Hematopoietic multipotent progenitor cell treated with erythropoietin and hydrocortisone succinate and interleukin-3 and kit ligand, for 15 days (in vitro differentiated cells): ENCODE data around the gene TLR2.

ENCODE experiments used
- DNase-seq: peaks from one replicate; pipeline ENCODE4 v3.0.0-alpha.2; 2015; ENCODE audit warnings: low spot score

The TLR2 gene, protein sequence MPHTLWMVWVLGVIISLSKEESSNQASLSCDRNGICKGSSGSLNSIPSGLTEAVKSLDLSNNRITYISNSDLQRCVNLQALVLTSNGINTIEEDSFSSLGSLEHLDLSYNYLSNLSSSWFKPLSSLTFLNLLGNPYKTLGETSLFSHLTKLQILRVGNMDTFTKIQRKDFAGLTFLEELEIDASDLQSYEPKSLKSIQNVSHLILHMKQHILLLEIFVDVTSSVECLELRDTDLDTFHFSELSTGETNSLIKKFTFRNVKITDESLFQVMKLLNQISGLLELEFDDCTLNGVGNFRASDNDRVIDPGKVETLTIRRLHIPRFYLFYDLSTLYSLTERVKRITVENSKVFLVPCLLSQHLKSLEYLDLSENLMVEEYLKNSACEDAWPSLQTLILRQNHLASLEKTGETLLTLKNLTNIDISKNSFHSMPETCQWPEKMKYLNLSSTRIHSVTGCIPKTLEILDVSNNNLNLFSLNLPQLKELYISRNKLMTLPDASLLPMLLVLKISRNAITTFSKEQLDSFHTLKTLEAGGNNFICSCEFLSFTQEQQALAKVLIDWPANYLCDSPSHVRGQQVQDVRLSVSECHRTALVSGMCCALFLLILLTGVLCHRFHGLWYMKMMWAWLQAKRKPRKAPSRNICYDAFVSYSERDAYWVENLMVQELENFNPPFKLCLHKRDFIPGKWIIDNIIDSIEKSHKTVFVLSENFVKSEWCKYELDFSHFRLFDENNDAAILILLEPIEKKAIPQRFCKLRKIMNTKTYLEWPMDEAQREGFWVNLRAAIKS

DNA sequence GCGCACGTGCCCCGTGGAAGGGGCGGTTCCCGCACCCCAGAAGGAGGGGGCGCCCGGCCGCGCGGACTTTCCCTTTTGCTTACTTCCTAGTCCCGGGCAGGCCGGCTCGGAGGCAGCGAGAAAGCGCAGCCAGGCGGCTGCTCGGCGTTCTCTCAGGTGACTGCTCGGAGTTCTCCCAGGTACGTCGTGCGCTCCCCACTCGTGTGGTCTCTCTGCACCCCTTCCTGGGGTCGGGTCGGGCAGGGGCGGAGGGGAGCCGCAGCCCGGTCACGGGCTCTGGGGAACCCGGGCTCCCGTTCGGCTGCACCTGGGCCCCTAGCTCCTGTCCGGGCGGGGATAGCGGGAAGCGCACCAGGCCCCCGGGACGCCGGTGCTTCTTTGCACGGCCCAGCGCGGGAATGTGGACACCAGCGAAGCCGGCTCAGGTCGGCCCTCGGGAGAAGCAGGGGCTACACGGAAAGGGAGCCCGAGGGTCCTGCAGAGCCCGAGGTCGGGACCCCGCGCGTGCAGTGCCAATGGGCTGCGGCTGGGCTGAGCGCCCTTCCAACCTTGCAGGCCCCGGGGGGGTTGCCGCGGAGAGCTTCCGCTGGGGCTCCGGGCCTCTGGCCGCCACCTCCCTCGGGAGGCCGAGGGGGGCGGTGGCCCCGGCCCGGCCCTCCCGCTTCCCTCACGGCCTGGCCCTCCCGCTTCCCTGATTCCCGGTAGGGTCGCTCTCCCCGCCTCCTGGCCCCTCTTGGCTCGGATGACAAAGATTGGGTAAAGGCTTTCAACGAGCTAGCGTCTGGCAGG is at the start of gene TLR2:
Gene TLR2 (plus strand): TSS at position 99 of the 789 bp plus-strand sequence. CDS start 18,628 bp downstream, outside the sequence.
- no peak for DNase-seq

DNA sequence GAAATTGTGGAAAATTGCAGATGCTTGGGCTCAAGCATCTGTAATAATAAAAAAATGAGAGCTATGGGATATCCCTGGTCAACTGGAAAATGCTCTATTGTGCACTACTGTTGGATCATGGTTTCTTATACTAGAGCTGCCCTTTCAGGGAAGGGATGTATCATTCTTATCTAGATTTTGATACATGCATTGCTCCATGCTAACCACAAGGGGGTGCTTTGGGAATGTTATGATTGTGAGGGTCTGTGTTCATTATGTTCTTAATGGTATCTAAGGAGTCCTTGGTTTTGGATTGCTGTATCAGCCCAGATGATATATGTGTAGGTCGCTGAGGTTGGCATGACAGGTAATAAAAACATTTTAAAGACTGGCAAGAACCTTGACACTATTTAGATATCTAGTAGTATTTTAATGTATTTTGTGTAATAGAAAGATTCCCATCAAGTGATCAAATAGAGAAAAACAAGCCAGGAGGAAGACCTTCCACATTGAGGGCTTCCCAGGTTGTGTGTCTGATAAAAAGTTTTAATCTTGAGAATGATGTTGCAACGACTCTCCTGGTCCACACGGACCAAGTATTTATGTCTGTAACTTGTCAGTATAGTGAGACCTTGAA is 49.2 kb upstream of the TLR2 start:
- DNase-seq: peak; percentile 47

DNA sequence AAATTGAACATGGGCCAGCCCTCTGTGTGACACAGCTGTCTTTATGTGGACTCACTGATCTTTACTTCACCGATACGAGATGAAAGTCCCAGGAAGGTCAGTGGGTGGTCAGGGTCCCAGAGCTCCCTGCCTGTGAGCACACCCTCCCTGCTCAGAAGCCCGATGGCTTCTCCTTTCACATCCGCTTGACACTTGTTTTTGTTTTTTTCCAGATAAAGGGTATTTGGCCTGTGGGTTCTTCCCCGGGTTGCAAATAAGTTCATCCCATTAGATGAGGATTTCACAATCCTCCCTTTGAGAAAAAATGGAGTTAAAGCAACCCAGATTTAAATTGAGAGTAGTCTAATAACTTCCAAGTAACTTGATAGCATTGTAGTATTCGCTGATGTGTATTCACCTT is 48.2 kb upstream of the TLR2 start:
- no peak for DNase-seq

DNA sequence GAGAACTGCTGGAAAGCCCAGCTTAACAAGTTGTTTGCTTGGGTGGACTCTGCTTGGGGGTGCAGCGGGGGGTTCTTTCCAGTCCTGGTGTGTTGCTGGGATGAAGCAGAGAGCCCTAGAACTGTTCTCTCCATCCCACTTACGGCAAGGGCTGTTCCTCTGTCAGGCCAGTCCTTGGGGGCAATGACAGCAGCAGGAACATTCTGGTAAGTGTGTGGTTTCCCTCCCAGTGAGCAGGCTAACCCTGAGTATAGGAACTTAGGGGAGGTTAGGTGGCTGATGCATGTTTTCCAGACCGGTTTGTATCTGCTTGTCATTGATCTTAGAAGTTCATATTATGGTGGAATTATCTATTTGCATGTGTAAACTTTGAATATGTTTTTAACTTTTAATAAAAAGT is 46.9 kb upstream of the TLR2 start:
- DNase-seq: no peak

DNA sequence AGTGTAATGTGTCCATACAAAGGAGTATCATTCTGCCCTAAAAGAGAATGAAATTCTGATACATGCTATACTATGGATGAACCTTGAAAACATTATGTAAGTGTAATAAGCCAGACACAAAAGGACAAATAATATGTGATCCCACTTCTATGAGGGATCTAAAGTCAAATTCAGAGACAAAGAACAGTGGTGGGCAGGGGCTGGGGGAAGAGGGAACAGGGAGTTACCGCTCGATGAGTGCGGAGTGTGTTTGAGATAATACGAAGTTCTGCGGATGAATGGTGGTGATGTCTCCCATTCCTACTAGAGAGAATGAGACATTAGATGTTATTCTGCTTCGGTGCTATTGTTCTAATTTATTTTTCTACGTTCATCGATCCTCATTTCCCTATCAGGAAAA is 46.1 kb upstream of the TLR2 start:
- no peak for DNase-seq

DNA sequence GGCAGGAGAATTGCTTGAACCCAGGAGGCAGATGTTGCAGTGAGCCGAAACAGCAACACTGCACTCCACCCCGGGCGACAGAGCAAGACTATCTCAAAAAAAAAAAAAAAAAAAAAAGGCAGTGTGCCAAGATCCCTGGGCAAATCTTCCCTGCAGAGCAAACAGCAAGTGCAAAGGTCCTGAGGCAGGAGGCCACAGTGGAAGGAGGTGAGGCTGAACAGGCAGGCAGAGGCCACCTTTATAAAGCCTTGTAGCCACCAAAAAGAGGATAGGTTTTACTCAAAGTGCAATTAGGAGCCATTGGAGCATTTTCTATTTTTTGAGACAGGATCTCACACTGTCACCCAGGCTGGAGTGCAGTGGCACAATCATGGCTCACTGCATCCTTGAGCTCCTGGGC is 45.1 kb upstream of the TLR2 start:
- no peak for DNase-seq

DNA sequence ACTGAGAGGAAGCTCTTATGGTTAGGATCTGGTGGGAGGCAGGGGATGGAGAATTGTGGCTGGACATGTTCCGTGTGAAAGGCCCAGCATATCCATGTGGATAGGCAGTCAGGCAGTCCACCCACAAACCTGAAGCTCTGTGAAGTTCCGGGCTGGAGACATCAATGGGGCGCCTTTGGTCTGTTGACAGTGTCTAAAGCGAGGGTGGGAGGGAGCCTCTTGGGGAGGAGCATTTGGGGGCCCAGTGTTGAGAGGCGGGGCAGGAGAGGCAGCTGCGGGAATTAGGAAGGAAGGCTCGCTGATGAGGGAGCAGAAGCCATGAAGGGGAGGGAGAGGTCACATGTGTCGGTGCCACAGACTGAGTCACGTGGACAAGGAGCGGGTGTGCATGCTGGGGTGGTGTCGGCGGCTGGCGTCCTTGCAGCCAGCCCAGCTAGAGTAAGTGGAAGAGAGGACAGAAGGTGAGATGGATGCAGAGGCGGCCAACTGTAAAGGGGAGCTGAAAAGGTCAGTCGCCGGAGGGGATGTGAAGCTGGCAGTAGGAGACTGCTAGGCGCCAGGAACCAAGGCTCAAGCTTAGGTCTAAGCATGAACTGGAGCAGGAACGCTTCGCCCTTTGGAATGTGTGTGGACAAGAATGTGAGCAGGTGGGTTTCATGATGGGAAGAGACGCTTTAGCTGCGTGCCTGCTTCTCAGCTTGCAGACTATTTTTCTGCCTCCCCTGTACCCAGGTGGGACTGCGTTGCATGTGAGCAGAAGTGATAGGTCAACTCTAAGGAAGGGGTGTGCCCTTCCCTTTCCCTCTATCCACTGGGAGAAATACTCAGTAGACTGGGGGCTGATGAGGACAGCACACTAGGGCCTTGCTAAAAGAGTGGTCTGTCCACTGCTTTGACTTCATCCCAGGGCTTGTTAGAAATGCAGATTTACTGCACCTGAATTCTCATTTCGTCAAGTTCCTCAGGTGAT is 44.0 kb upstream of the TLR2 start:
- DNase-seq: no peak

DNA sequence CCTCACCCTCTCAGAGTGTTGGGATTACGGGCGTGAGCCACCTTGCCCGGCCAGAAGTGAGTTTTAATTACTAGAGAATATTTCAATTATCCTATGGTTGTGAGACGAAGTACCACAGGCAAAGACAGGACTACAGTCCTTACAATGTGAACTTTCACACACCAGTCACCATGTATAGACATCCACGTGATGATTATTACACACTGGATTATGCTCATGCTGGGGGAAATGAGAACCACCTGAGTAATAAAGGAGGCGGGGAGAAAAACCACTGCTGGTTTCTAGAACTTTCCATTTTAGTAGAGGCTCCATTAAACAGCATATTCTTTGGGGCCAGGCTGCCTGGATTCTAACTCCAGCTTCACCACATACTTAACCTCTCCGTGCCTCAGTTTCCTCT is 42.5 kb upstream of the TLR2 start:
- DNase-seq: no peak

DNA sequence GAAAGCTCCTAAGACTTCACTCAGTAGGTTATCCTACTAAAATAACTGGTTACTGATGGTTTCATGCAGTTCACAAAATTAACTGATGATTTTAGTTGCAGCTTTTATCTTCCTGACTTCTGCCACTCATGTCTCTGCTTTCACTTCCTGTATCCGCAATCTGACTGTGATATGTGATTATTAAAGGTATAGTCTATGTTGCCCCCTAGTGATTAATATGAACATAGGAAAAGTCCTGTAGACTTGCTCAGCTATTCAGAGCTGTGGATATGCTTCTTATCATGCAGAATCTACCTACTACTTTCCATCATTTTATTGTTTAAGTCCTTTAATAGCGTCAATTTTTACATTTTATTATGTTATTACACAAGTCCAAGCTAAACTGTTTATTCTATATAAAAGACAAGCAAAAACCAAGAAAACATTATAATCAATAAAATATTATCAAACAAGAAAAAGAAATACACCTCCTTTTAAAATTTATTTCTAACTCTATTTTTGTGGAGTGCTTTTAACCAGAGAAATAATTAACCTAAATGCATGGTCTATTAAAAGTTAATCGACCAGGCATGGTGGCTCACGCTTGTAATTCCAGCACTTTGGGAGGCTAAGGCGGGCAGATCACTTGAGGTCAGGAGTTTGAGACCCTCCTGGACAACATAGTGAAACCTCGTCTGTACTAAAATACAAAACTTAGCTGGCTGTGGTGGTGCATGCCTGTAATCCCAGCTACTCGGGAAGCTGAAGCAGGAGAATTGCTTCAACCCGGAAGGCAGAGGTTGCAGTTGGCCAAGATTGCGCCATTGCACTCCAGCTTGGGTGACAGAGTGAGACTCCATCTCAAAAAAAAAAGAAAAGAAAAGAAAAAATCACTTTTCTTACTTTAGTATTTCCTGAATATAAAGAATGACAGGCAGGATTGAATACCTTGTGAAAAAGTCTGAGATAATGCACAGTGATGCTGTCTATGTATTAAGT is 40.4 kb upstream of the TLR2 start:
- DNase-seq: peak; percentile 65

DNA sequence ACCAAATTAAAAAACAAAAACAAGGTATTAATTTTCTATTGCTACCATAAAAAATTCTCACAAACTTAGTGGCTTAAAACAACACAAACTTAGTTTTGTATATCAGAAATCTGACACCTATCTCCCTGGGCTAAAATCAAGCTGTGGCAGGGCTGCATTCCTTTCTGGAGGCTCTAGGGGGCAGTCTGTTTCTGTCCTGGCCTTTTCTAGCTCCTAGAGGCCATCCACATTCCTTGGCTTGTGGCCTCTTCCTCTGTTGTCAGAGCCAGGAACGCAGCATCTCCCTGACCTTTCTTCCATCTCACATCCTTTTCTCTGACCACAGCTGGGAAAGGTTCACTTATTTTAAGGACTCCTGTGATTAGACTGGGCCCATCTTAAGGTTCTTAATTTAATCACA is 38.9 kb upstream of the TLR2 start:
- no peak for DNase-seq

DNA sequence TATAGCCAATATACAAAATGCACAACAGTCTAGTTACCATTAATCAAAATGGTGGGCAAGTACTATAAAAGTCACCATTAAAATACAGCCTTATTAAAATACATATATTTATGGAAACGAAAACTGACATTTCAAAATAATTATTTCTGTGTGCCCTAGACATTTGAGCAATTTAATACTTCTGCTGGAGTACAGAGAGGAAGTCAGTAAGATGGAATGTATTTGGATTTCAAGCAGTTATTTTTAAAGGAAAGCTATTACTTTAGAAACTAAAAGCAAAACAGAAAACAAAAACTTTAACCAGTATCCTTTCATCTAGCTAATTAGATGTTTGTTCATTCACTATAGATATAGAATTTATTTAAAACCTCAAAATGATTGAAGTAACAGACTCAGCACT is 37.8 kb upstream of the TLR2 start:
- no peak for DNase-seq

DNA sequence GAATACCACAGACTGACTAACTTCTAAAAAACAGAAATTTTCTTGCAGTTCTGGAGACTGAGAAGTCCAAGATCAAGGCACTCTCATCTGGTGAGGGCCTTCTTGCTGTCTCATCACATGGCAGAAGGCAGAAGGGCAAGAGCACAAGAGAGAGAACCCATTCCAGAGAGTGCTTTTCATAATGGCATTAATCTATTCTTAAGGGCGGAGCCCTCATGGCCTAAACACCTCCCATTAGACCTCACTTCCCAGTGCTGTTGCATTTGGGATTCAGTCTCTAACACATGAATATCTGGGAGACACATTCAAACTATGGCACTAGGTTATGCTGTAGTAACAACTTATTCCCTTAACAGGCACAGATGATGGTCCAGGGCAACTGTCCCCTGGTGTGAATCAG is 37.1 kb upstream of the TLR2 start:
- DNase-seq: no peak

DNA sequence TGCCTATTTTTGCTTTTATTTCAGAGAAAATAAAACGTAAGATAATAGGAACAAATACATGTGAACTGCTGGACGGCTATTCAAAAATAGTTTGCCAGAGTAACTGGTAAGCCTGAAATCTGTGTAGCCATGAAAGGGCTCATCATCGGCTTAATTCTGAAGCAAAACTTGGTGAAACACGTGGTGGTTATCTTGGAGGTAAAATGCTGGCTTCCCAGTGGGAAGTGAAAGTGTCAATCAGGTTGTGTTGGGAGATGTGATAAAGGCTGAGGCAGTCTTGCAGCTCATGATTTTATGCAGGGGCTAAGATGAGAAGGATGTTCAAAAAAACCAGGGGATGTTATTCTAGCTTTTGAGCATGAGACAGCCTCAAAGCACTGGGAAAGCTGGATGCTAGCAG is 36.1 kb upstream of the TLR2 start:
- DNase-seq: no peak

DNA sequence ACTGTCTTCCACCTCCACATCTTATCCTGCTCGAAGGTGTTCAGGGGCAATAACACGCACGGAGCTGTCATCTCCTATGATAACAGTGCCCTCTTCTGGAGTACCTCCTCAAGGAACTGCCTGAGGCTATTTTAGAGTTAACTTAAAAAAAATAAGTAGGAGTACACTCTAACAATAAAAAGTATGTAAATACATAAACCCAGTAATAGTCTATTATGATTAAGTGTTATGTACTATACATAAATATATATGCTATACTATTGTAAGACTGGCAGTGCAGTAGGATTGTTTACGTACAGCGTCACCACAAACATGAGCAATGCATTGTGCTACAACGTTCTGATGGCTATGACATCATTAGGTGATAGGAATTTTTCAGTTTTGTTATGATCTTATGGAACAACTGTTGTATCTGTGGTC is 34.5 kb upstream of the TLR2 start:
- DNase-seq: peak; percentile 36

DNA sequence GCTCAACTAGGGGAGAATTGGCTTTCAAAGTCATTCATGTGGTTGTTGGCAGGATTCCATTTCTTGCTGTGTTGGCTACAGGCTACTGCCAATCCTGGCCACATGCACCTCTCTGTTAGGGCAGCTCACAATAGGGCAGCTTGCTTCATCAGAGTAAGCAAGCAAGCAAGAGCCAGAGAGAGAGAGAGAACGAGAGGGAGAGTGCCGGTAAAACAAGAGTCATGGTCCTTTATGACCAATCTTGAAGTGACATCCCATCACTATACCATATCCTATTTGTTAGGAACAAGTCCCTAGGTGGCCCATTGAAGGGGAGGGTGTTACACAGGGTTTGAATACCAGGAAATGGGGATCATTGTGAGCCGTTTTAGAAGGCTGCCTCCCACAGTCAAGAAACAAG is 33.0 kb upstream of the TLR2 start:
- DNase-seq: no peak

DNA sequence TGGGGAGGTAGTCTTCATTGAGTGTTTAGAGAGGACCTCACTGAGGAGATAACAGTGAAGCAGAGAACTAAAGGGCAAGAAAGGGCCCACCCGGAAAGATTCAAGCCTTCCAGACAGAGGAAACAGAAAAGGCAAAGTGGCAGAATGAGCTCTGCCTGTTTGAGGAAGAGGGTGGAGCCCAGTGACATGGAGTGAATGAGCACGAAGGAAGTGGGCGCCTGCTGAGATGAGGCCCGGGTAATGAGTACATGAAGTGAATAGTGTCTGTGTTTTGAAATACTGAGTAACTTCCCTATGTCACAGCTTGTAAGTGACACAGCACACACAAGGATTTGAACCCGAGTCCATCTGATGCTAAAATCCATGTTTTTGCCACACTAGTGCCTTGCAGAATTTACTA is 32.5 kb upstream of the TLR2 start:
- DNase-seq: no peak

DNA sequence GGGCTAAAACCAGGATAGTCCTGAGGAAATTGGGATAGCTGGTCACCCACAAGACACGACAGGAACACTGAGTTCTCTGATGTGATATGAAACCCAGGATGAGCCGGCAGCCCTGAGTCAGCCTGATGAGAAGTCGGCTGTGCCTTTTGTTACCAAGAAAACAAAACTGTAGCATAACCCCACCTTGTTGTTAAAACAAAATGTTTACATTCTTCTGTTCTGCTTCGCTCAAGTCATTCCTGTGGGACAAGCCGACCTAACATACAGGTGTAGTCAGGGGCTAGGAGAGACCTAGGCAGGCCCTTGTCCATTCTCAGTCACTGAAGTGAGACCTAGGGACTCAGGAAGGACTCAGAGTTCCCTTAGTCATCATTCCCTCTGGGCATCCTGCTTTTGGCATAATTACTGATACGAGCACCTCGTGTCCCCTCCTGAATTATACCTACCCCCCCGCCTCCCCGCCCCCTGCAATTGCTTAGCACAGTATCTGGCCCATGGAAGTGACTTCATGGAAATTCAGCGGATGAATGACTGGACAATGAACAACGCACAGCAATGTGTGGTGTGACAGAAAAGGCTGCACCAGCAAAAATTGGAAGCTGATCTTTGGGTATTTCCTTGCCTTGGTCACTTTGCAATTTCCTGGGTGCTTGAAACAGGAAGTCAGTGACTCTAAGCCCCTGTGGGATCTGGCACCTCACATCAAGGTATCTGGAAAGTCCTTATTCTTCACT is 31.9 kb upstream of the TLR2 start:
- DNase-seq: no peak

DNA sequence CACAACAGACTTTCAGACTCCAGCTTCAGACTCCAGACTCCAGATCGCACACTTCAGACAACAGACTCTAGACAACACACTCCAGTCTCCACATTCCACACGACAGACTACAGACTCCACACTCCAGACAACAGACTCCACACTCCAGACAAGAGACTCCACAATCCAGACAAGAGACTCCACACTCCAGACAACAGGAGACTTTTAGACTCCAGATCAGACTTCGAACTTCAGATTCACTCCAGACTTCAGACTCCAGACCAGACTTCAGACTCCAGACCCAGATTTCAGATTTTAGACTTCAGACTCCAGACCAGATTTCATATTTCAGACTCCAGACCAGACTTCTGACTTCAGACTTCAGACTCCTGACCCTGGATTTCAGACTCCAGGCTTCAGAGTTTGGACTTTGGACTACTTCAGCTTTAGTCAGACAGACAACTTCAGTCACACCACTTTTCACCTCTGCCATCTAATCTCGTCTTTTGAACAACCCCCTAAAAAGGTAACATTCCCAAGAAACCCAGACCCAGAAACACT is 29.0 kb upstream of the TLR2 start:
- DNase-seq: no peak

DNA sequence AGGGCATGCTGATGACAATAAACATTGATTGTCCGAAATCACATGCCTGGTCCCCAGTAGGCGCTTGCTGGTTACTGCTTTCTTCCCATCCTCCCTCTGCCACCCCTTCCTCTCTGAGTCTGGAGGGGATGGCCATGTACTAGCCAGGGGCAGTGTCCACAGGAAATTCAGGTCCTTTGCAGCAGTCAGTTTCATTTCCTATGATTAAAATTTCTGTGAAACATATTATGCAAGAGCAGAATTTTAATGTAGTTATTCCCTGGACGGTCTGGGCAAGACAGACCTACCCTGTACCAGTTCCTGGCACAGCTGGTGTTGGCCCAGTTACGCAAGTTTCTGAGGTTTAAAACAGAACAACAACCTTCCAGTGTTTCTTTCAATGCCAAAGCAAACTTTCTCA is 28.2 kb upstream of the TLR2 start:
- DNase-seq: no peak
